GM18502 (cell line): Measurements from ENCODE around the gene KCNK2.
"Not testable (repeated sequence)": the region's sequence is repeated elsewhere in the genome, so short reads cannot be mapped to it uniquely, and the experiment has no call there.

Experiments used
- ATAC-seq: cut with Tn5 transposase; IDR thresholded peaks from one replicate; pipeline ENCODE4 v1.9.1; 2021; ENCODE audit warnings: mild to moderate bottlenecking; ENCODE audit not compliant: unreplicated experiment, poor library complexity

KCNK2 gene

DNA sequence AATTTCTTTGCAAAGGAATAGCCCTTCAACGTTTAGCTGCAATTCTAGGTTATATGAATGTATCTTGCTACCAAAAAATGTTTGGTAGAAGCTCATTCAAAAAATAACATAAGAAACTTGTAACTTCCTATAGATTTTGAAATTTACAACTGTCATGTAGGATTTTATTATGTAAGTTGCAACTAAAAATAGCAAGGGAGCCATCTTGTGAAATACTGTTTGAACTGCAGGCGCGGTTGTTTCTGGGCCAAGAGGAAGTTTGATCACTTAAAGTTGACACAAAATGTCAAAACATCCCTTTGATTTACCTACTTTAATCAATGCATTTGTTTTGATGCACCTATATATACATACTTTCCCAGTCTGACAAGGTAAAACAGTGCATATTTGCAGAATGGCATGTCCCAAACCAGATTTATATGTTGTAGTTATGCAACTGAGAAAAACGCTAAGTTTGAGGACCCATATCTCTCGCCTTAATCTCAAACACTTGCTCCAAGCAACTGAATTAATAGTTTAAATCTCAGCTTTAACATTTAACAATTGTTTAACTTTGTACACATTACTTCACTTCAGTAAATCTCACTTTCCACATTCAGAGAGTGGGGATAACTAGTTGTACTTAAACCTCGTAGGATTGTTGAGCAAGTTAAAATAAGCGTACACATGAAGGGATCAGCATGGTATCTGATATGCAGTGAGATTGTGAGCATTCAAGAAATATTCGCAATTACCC is 63.9 kb downstream of the KCNK2 start:
- no peak for ATAC-seq

DNA sequence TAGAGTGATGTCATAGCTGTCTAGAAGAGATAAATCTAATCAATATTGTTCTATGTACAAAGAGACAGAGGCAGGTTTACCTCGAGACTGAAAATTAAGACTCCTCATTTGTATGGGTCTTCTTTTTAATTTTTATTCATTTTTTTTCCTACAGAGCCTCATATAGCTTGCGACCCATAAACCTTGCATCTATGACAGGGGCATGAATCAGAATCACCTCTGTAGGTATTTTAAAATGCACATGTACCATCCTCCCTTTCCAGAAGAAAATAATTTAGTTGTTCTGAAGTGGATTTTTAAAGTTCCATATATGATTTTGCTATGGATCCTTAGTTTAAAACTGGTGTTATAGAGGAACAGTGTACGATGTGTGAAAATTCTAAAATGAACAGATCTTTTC is 64.5 kb downstream of the KCNK2 start:
- no peak for ATAC-seq

DNA sequence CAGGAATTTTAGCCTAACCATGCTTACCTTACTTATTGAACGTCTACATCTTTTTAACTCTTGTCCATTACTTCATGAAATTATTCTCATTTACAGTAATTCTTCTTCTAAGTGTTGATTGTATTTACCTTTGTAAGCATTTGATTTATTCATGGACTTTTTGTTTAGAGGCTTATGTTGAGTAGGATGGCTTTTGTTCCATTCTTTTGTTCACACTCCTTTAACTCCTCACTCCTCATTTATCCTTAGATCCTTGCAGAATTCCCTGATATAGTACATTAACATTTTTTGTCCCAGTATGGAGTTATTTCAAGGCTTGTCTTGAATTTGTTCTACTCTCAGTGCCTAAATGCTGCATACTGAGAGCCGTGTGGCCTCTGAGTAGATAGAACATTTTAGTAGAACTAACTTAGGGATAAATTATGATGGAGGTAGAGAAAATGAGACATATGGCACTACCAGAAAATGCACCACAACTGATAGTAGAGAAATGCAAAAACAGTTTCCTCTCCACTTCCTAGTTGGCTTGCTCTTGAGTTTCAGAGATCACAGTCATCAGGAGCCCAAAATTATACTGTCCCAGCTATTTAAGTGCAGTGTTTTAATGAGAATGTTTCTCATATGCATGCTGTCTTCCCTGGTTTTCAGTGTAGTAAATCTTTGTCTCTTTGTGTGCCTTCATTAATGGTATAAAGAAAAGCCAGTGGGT is 69.5 kb downstream of the KCNK2 start:
- ATAC-seq, result no peak

DNA sequence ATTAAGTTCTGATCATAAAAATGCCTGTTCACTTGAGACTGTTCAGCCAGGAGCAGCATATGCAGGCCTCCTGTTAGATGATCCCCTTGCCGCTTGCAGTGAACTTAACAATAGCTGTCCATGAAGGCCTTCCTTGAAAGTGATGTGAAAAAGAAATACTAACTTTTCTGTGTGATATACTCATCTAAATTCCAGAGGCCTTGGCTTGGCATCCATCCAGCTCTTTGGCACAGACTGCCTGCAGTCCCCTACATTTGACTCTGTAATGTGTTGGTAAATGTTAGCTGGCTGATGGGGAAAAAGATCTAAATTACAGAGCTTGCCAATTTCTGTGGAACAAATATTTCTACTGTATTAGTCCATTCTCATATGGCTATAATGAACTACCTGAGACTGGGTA is 73.7 kb downstream of the KCNK2 start:
- ATAC-seq, result no peak

DNA sequence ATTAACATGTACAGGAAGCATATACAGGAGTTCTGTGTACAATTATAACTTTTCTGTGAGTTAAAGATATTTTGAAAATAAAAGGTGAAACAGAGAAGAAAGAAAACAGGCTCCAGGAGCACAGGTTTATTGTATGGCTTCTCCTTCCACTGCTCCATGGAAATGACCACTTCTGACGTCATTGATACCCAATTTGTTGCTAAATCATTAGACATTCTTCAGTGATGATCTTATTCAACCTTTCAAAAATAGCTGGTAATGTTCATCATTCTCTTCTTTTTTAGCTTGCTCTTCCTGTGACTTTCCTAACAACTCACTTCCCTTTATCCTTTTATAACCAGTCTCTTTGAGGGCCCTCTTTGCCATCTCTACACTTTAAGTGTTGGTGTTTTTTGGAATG is 77.8 kb downstream of the KCNK2 start:
- ATAC-seq, result no peak

DNA sequence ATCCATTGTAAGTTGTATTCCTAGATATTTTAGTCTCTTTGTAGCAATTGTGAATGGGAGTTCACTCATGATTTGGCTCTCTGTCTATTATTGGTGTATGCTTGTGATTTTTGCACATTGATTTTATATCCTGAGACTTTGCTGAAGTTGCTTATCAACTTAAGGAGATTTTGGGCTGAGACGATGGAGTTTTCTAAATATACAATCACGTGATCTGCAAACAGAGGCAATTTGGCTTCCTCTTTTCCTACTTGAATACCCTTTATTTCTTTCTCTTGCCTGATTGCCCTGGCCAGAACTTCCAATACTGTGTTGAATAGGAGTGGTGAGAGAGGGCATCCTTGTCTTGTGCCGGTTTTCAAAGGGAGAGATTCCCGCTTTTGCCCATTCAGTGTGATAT is 80.6 kb downstream of the KCNK2 start:
- not testable (repeated sequence) for ATAC-seq

DNA sequence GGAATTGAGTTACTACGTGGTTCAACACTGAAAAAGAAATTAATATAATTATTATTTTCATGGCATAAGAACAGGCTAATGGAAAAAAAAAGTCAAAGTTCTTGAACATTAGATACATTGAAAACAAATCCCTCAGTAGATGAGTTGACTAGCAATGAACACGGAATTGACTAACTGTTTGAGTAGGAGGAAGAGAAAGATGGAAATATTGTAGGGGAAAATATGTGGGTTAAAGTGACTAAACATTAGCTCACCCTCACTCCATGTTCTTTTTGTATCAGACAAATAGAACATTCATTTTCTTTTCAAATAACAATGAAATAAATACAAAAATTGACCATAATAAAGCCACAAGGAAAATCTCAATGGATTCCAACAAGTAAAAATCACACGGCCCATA is 84.3 kb downstream of the KCNK2 start:
- ATAC-seq, result no peak

DNA sequence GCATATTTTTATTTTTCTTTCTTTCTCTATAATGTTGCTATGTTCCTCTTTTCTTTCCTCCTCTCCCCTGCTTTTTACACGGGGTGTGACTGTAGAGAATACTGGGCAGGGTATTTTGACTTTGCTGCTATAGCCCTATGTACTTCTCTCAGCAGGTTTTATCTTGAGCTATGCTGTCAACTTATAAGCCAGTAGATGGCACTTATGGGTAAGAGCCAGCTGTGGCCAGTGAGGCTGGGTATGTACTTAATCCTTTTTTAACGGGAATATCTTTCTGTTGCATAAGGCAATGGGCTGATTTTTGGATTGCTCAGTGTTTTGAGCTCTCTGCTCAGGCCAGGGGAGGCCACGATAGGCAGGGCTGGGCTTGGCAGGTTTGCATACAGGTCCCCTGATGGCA is 99.0 kb downstream of the KCNK2 start:
- ATAC-seq, result no peak

DNA sequence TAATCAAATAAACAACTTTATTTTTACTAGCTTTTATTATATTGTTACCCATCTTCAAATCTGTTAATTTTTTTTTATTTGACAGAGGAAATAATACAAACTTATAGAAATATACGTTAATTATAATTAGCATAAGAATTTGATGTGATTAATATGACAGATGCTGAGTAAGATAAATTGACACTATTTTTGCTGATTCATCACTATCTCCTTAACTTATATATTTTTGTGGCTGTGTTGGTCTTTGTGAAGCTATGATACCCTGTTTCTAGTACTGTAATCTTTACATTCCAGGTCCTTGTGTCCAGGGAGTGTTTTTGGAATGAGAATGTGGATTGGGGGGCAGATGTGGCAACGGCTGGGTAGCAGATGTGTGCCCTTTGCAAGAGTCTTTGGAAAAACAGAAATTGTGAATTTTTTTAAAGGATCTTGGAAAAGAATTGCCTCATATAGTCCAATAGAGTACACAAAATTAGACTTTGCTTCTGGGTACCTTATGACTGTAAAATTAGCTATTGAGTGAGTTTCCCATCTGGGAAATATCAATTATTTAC is 102.6 kb downstream of the KCNK2 start:
- ATAC-seq, result no peak

DNA sequence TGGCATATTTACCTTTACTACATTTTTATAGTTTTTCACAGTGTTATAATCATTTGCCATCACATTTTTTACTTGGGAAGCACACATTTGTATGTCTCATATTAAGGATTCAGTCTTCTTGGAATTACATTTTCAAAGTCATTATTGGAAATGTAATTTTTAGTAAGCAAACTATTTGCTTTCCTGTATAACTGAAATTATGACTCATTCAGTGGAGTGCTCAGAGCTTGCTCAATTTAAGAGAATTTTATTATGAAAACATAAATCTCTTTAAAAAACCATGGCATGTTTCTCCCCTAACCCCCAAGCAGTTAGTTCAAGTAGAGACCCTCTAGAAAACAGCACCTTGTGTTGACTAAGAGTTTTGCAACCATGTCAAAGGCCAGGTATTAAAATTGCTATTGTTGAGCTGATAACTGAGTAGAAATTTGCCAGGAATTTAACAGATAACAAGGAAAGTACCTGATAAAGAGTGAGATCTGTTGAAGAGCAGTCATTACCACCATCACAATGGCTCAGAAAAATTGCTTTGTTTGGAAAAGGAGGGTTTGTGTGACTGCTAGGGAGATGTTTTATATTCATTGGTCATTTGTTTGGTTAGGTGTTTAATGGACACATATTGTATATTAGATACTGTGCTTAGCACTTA is 105.9 kb downstream of the KCNK2 start:
- no peak for ATAC-seq

DNA sequence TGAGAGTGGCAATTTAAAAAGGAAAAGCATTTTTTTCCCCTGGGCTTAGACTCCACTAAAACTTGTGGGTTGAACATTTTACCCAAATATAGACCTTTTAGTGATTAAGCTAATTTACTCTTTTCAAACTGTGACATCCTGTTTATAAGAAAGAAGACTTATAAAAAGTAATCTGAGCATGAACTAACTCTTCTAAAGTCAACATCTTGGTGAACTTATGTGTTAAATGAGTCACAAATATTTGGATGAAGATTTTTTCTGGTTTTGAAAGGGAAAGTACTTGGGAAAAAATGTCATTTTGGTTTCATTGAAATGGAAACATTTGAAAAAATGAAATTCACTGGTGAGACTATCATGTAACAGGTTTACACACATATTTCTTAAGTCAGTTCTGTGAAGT is 109.8 kb downstream of the KCNK2 start:
- no peak for ATAC-seq

DNA sequence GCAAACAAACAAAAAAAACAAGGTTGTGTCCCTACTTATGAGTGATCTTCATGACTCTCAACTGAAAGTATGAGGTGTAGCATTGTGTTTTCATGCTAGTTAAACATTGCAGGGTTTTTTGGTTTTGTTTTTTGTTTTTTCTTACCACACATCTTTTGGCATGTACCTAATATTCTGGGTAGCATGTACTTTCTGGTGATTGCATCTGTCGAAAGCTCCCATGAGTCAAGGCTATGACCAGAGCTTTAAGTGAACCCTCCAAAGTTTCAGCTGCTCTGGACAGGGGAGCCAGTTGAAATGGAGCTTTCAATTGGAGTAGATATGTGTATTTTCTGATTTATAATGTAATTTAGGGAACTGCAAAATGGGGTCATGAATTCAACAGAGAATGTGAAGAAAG is 115.5 kb downstream of the KCNK2 start:
- ATAC-seq, result no peak

DNA sequence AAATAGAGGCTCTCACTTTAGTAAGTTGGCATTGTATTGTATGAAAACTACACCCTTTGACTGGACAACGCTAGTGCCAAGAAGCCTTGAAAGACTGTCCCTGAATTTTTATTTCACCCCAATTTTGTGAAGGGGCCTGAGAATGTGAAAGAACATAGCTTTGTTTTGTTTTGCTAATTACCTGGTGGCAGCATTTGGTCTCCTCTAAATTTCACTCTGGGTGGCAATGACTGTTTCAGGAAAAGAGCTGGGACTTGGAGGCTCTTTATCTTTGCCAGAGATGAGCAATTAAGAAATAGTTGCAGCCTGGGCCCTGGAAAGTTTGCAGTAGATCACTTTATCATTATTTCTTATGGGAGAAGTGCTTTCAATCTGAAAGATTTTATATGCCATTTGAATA is 117.6 kb downstream of the KCNK2 start:
- ATAC-seq, result no peak

DNA sequence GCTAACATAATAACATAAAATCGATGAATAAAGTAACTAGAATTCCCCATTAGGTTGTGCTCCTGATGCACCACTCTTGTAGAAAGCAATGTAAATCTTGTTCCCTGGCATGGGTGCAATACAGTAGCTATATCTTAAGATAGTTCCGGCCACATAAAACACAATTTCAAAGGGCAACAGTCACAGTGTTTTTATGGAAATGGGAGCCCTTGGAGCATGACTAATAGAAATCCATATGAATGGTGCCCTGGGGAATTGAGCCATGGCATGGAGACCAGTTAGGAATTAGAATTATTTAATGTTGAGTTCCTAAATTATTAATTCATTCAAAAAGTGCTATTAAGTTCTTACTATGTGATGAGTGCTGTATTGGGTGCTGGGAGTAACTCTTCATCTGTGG is 118.7 kb downstream of the KCNK2 start:
- no peak for ATAC-seq

DNA sequence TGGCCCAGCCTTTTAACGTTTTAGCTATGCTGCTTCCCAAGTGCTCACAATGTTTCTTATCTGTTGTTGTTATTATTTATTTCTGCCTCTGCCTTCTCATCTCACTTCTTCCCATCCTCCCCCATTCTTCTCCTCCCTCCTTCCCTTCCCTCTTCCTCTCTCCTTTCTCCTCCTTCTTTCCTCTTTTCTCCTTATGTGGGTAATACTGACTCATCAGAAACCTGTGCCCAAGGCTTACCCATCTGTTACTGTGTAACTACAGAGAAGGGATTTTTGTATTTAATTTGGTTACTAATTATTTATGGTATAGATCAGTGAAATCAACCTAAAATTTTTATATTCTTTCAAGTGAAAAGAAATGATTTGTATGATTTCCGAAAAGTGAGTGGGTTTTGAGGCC is 120.3 kb downstream of the KCNK2 start:
- ATAC-seq, result no peak

DNA sequence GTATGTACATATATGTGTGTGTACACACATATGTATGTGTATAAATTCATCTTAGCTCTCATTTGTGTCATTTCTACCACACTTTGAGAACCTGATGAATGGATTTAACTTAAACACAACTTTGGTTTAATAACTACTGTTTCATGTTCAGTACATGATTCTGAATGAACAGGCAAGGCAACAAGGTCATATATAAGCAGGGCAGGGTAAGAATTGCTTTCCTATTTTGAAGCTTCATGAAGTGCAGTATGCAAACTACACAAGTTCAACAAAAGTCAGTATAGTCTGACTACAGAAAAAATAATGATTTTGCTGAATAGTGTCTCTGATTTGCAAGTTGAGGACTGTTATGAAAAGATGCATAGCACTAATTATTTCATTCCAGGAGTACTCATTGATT is 127.6 kb downstream of the KCNK2 start:
- no peak for ATAC-seq

DNA sequence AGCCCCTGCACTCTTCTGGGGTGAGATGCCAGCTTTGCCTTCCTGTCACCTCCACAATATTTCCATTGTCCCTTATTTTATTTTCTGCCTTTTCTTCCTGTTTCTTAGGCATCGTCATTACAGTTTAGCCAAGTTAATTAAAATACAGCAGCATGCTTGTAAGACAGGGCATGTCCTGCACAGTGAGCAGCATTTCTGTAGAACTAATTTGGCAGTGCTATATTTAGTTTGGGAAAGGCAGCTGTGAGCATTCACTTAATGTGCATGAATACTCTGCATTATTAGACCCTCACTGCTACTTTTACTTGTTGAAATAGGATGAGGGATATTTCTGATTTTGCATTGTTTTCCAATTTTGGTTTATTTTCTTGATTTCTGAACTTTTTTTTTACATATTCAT is 133.3 kb downstream of the KCNK2 start:
- ATAC-seq, result no peak

DNA sequence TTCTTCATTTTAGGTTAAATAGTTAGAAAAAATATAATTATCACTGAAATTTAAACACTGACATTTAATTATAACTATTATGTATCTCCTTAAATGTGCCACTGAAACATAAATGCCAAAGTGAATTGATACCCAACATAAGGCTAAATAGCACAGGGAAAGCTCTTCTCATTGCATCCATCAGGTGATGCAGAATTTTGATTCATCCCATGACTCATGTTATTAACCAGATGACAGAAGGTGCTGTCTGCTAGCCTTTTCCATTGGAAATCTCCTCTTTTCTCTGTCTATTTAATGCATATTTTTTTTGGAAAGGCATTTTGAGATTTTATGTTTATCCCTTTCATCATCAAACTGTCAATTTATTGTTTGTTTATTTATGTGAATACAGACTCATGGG is 136.8 kb downstream of the KCNK2 start:
- ATAC-seq, result no peak

DNA sequence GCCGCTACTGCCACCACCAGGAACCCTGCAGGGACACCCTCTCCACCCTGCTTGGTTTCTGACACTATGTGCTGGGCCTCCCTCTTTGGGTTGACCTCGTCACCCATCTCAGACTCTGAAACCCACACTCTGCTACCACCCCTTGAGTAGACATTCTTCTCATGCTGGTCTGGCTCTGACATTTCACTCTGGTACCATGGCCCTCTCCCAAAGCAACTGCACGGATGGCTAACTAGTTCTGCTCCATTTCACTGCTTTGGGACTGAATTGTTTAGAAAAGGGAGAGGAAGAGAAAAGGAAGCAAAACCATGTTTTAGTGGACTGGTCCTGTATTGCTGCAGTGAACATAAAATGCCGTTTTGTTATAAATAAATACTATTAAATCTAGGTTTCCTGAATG is 137.8 kb downstream of the KCNK2 start:
- ATAC-seq, result no peak

DNA sequence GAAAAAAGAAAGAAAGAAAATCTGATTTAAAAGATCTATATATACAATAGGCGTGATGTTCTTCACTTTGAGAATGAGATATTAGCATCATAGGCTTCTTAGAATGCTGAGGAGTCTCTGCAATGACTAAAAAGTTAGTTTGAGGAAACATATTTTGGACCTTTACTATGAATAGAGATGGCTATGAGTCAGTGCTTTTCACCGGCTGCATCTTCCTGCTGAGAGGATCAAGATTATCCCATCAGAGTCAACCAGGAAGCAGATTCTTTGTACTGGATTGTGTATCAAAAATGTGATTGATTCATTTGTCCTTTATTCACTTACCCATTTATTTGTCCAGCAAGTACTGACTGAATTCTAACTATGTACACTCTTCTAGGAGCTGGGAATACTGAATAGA is 144.2 kb downstream of the KCNK2 start:
- ATAC-seq, result no peak

DNA sequence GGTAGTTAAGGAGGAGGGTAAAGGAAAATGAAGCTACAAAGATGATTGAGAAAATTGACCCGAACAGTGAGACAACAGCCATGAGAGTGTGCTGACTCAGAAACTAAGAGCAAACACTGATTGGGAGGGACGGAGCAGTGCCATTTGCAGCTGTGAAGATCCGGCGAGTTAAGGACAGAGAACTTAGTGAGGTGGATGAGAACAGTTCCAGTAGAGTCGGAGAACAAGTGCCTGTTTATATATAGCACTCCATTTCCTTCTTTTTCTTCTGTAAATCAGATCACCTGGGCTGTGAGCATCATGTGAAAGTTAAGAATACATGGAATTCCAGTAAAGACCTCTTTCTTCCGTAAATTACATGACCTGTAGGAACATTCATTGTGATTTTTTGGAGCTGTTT is 145.7 kb downstream of the KCNK2 start:
- ATAC-seq, result no peak
